IPS DF 6.9 (cell line): Measurements from ENCODE around the gene BCL3.

Source experiments
- DNase-seq: peaks from one replicate; pipeline ENCODE4 v3.0.0-alpha.2; 2013; ENCODE audit warnings: low read depth, low spot score
- H3K27ac ChIP-seq: one replicate; pipeline ENCODE4 v1.5.1; 2013; ENCODE audit warnings: low read length, control low read depth
- H3K27me3 ChIP-seq: 2 replicates; pipeline ENCODE4 v1.6.1; 2013; ENCODE audit warnings: mild to moderate bottlenecking, low read length; ENCODE audit not compliant: control insufficient read depth, insufficient read depth
- H3K36me3 ChIP-seq: 2 replicates; pipeline ENCODE4 v1.6.1; 2013; ENCODE audit warnings: low read length; ENCODE audit not compliant: control insufficient read depth, insufficient read depth
- H3K4me1 ChIP-seq: 2 replicates; pipeline ENCODE4 v1.6.1; 2013; ENCODE audit warnings: low read length; ENCODE audit not compliant: control insufficient read depth, insufficient read depth
- H3K4me3 ChIP-seq: 2 replicates; pipeline ENCODE4 v1.5.1; 2013; ENCODE audit warnings: mild to moderate bottlenecking, low read length
- H3K9me3 ChIP-seq: 2 replicates; pipeline ENCODE4 v1.6.1; 2013; ENCODE audit warnings: low read length, inconsistent platforms; ENCODE audit not compliant: control insufficient read depth, insufficient read depth
- WGBS: extraction: QIAGEN DNeasy Blood & Tissue Kit; methylation state at CpG from one replicate; pipeline ENCODE4 v1.1.7; 2013; ENCODE audit warnings: mixed read lengths, missing lambda C conversion rate; ENCODE audit not compliant: insufficient read length, insufficient coverage; 5-methylcytosine and 5-hydroxymethylcytosine counted together

Gene BCL3

DNA sequence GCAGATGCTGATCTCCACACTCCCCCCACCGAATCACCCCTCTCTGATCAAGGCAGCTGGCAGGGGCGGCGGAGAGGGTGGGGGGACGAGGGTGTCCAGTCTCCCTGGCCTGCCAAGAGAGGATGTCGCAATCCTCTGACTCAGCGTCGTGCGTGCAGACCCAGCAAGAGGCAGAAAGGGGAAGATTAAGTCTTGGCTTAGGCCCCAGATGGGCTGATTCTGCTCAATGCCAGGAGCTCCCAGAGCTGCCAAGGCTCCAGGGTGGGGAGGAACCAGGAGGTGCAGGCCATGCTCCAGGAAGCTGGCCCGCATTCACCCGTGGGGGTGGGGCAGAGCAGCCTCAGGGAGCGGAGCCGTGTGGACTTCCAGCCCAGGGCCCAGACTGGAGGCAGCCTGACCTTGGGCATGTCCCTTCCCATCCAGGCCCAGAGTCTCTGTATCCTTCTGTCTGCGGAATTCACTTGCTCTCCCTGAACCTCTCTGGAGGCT is 6.6 kb upstream of the BCL3 start:
- Histone ChIP-seq H3K36me3 (no peaks in the 10 kb centered on the region), H3K4me3 (no peak overlapping the region), H3K27ac (no peak overlapping the region), H3K9me3 (no peaks in the 10 kb centered on the region), H3K27me3 (peaks cover 11% of the 10 kb centered on the region; the same call in 1 of the 2 replicates), H3K4me1 (peaks cover 3% of the 10 kb centered on the region)
- DNase-seq, result no peak
- WGBS, result no CpG with 5 or more reads among the region's 13 CpGs

DNA sequence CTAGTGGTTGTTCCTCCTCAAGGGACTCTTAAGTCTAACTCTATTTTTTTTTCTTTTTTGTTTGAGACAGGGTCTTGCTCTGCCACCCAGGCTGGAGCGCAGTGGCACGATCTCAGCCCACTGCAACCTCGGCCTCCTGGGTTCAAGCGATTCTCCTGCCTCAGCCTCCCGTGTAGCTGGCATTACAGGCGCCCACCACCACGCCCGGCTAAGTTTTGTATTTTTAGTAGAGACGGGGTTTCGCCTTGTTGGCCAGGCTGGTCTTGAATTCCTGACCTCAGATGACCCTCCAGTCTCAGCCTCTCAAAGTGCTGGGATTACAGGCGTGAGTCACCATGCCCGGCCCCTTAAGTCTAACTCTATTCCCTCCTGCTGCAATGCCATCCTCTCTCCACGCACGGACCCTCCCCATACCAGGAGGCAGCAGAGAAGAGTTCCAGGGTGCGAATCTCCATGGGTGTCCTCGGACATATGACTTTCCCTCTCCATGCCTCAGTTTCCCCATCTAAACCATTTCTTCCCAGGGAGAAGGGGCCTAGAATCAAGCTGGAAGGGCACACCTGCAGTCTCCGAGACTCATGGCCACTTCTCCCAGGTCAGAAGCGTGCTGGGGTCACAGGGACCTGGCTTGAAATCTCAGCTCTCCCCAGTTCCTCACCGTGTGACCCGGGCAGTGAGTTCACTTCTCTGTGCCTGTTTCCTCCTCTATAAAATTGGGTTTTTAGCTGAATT is 6.0 kb upstream of the BCL3 start:
- no peak overlapping the region for H3K27ac ChIP-seq

DNA sequence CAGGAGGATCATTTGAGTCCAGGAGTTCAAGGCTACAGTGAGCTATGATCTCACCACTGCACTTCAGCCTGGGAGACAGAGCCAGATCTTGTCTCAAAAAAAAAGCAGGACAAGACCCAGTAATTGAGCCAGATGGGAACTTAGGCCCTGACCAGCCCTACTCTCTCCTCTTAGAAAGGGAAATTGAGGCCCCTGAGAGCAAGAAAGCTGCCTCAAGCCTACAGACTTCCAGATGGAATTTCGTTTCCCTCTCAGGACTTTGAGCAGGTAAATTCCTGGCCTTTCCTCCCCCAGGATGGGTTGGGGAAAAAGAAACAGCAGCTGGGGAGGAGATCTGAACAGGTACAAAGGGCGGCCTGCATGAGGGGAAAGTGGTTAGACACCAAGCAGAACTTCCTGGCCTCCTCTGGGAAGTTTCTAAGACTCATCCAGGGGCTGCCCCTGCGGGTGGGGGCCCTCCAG is 3.6 kb upstream of the BCL3 start:
- no peak for DNase-seq
- no peak overlapping the region for H3K4me3 ChIP-seq
- no CpG with 5 or more reads among the region's 3 CpGs for WGBS
- H3K9me3 ChIP-seq, result no peaks in the 10 kb centered on the region
- H3K27ac ChIP-seq, result no peak overlapping the region
- H3K4me1 ChIP-seq, result peaks cover 3% of the 10 kb centered on the region
- H3K27me3 ChIP-seq, result peaks cover 25% of the 10 kb centered on the region; the same call in 1 of the 2 replicates
- no peaks in the 10 kb centered on the region for H3K36me3 ChIP-seq

More for the DNA sequence above, 6.0 kb upstream of the BCL3 start:
- H3K36me3 ChIP-seq, result no peaks in the 10 kb centered on the region
- no CpG with 5 or more reads among the region's 20 CpGs for WGBS
- peaks cover 12% of the 10 kb centered on the region; the same call in 1 of the 2 replicates for H3K27me3 ChIP-seq
- no peak overlapping the region for H3K4me3 ChIP-seq
- H3K9me3 ChIP-seq, result no peaks in the 10 kb centered on the region
- H3K4me1 ChIP-seq, result peaks cover 3% of the 10 kb centered on the region
- DNase-seq, result no peak

DNA sequence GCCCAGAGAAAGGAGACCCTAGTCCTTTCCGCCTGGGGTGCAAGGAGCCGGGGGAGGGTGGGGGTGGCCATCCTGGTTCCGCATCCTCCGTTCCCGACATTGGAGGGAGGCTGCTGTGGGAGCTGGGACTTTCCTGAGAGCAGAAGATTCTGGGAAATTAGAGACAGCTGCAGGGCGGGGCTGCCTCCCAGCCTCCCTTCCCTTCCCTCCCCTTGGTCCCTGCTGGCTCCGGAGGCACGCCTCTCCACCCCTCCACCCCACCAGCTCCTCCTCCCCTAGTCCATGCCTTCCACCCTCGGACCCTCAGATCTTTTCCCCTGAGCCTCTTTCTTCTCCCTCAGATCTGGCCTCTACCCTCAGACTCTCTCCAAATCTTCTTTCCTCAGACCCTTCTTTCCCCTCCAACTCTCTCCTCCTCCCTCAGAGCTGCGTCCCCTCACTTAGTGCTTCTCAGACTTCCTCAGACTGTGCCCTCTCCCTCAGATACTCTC is 3.1 kb upstream of the BCL3 start:
- WGBS, result no CpG with 5 or more reads among the region's 10 CpGs
- no peak overlapping the region for H3K4me3 ChIP-seq
- H3K36me3 ChIP-seq, result no peaks in the 10 kb centered on the region
- peaks cover 27% of the 10 kb centered on the region; the same call in 1 of the 2 replicates for H3K27me3 ChIP-seq
- H3K9me3 ChIP-seq, result no peaks in the 10 kb centered on the region
- no peak for DNase-seq
- no peak overlapping the region for H3K27ac ChIP-seq
- H3K4me1 ChIP-seq, result peaks cover 3% of the 10 kb centered on the region

DNA sequence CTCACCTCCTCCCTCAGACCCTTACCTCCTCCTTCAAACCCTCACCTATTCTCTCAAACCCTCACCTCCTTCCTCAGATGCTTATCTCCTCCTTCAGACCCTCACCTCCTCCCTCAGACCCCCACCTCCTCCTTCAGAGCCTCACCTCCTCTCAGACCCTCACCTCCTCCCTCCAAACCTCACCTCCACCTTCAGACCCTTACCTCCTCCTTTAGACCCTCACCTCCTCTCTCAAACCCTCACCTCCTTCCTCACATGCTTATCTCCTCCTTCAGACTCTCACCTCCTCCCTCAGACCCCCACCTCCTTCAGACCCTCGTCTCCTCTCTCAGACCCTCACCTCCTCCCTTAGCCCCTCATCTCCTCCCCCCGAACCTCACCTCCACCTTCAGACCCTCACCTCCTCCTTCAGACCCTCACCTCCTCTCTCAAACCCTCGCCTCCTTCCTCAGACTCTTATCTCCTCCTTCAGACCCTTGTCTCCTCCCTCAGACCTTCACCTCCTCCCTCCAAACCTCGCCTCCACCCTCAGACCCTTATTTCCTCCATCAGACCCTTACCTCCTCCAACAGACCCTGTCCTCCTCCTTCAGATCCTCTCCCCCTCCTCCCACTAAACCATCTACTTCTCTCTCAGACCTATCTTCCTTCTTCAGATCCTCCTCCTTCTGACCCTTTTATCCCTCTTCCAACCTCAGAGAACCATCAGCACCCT is 2.5 kb upstream of the BCL3 start:
- Histone ChIP-seq H3K9me3 (no peaks in the 10 kb centered on the region), H3K4me3 (no peak overlapping the region), H3K36me3 (no peaks in the 10 kb centered on the region), H3K27me3 (peaks cover 27% of the 10 kb centered on the region; the same call in 1 of the 2 replicates), H3K27ac (no peak overlapping the region), H3K4me1 (peaks cover 3% of the 10 kb centered on the region)
- WGBS, result 100% methylated on average over 2 of the region's 4 CpGs
- DNase-seq, result no peak

DNA sequence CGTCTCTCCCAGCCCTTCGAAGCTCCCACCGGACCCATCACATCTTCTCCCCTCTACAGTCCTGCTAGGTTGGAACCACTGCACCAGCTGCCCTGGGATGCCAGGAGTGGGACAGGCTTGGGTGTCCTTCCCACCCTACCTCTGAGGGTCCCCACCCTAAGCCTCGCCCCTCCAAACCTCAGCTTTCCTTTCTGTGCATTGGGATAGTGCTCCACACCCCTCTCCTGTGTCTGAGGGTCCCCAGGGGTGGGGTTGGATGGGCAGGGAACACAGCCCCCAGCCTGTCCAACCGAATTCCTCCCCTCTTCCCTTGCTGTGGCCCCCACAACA is 1.9 kb upstream of the BCL3 start:
- Histone ChIP-seq H3K4me3 (no peak overlapping the region), H3K27ac (no peak overlapping the region), H3K9me3 (no peaks in the 10 kb centered on the region), H3K4me1 (peaks cover 3% of the 10 kb centered on the region), H3K27me3 (peaks cover 27% of the 10 kb centered on the region; the same call in 1 of the 2 replicates), H3K36me3 (no peaks in the 10 kb centered on the region)
- DNase-seq, result no peak
- WGBS, result no CpG with 5 or more reads among the region's 5 CpGs

DNA sequence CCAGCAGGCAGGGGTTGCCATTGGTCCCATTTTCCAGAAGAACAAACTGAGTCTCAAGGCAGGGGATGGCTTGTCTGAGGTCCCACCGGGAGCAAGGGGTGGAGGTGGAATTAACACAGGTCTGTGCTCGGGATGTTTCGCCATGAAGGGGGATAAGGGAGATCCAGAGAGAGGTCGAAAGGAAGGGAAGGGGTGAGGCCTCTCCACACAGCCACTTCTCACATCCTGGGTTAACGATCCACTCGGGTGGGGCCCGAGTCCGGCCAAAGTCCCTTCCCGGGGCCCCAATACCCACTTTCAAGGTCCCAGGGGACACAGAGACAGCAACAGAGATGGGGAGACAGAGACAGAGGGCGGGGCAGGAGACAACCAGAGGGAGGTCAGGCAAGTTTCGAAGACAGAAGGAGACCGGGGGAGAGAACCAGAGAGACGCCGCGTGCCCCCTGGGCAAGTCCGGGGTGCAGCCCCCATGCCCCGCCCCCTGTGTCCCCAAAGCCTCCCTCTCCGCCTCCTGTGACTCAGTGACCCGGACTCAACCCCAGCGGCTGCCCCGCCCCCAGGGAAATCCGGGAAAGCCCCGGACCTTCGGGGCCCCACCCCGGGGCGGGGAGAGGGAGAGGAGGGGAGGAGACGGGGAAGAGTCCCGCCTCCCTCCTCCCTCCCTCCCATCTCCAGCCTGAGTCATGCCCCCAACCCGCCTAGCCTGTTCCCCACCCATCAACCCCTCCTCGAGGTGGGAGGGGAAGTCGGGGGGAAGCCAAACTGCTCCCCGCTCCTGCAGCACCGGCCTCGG is 1.4 kb upstream of the BCL3 start:
- no CpG with 5 or more reads among the region's 34 CpGs for WGBS
- DNase-seq, result no peak
- Histone ChIP-seq H3K4me3 (peak overlapping the region; percentile 30; the same call in 1 of the 2 replicates), H3K36me3 (no peaks in the 10 kb centered on the region), H3K27ac (no peak overlapping the region), H3K27me3 (peaks cover 27% of the 10 kb centered on the region; the same call in 1 of the 2 replicates), H3K4me1 (no peaks in the 10 kb centered on the region; the same call in 1 of the 2 replicates), H3K9me3 (no peaks in the 10 kb centered on the region)

DNA sequence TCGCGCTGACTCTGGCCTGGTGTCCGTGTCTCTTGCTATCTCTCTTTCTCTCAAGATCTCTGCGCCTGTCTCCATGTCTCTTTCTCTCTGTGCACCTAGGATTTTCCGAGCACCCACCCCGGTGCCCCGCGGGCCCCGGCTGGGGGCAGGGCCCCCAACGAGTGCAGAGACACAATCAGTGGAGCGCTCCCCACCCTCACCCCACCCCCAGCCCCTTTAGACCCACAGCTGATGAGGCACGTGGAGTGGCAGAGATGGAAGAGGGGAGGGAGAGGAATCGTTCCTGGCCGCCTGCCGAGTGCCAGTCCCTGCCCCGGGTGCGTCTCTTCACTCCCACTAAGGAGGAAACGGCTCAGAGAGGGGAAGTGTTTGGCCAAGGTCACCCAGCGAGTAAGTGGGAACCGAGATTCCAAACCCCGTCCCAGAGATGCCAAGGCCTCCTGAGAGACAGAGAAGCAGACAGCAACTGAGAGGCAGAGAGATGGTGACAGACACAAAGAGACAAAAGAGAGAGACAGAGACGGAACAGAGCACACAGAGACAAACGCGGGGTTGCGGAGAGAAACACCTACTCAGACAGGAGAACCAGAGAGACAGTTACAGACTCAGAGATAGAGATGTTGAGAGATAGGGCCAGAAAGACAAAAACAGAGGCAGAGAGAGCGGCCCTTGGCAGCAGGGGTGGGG is 626 bp upstream of the BCL3 start:
- no peak overlapping the region for H3K27ac ChIP-seq
- H3K4me1 ChIP-seq, result no peaks in the 10 kb centered on the region
- WGBS, result no CpG with 5 or more reads among the region's 26 CpGs
- H3K4me3 ChIP-seq, result peak overlapping the region; percentile 30; the same call in 1 of the 2 replicates
- H3K27me3 ChIP-seq, result peaks cover 27% of the 10 kb centered on the region; the same call in 1 of the 2 replicates
- H3K9me3 ChIP-seq, result no peaks in the 10 kb centered on the region
- DNase-seq, result no peak
- no peaks in the 10 kb centered on the region for H3K36me3 ChIP-seq

DNA sequence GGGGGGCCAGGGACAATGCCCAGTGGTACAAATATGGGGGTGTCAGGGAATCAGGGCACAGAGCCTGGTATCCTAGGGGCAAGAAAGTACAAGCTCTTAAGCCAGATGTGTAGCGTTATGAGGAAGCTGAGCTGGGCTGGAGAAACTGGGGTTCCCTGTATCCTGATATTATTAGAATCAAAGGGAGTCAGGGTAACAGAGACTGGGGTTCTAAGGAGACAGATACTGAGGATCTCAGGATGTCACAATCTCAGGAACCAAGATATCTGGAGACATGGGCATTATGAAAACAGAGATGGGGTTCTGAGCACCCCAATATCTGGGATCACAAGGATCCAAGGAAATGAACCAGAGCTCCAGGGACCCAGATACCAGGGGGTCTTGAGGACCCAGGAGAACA is 784 bp downstream of the BCL3 start:
- Histone ChIP-seq H3K4me1 (0 out of 2 replicates have a peak, but pooled peaks cover 1% of the 10 kb centered on the region), H3K9me3 (no peaks in the 10 kb centered on the region), H3K27me3 (peaks cover 27% of the 10 kb centered on the region; the same call in 1 of the 2 replicates), H3K4me3 (no peak overlapping the region), H3K36me3 (no peaks in the 10 kb centered on the region), H3K27ac (no peak overlapping the region)
- DNase-seq, result no peak
- no CpG with 5 or more reads among the region's 1 CpG for WGBS
